GM12864 (cell line): ENCODE measurements around the gene TBKBP1.
"Not testable (repeated sequence)": the region's sequence is repeated elsewhere in the genome, so short reads cannot be mapped to it uniquely, and the experiment has no call there.

ENCODE experiments used
- DNase-seq: peaks from one replicate; pipeline ENCODE4 v3.0.0-alpha.2; 2011; ENCODE audit warnings: low read depth
- H3K4me3 ChIP-seq: 2 replicates; pipeline ENCODE4 v1.5.1; 2011; ENCODE audit warnings: mild to moderate bottlenecking, low read depth, low read length, control low read depth
- CTCF ChIP-seq: IDR thresholded peaks from 2 replicates; pipeline ENCODE4 v1.5.1; 2011; ENCODE audit warnings: low read depth, mild to moderate bottlenecking, moderate library complexity, low read length, control low read depth, inconsistent platforms; ENCODE audit errors: missing control alignments

Gene TBKBP1

DNA sequence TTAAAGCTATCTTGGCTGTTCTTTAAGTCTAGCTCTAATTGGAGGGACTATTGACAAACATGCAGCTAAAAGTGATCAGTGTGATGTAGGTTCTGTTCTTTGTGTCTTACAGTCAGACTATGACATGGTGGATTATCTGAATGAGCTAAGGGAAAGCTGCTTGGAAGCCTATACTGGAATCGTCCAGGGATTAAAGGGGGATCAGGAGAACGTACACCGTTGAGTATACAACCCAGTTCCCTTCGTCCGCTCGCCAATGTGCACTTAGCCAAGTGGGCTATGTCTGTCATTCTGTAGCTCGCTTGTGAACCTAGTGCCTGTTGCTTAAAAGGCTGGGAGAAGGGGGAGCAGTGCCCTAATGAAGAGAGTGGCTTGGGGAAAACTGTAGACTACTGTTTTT lies 15.8 kb upstream of the TBKBP1 start:
- no peak for TF ChIP-seq CTCF
- H3K4me3 ChIP-seq: no peak overlapping the region
- DNase-seq: no peak

- no peak overlapping the region for H3K4me3 ChIP-seq
- no peak for TF ChIP-seq CTCF
- no peak for DNase-seq
Measured at GRCh38 chr17:47682138-47682537, 11.8 kb upstream of the TBKBP1 start.

- H3K4me3 ChIP-seq, DNase-seq: not testable (repeated sequence)
Measured at GRCh38 chr17:47682727-47683126, 11.2 kb upstream of the TBKBP1 start.

- no peak for DNase-seq
Measured at GRCh38 chr17:47684025-47684424, 9.9 kb upstream of the TBKBP1 start.

DNA sequence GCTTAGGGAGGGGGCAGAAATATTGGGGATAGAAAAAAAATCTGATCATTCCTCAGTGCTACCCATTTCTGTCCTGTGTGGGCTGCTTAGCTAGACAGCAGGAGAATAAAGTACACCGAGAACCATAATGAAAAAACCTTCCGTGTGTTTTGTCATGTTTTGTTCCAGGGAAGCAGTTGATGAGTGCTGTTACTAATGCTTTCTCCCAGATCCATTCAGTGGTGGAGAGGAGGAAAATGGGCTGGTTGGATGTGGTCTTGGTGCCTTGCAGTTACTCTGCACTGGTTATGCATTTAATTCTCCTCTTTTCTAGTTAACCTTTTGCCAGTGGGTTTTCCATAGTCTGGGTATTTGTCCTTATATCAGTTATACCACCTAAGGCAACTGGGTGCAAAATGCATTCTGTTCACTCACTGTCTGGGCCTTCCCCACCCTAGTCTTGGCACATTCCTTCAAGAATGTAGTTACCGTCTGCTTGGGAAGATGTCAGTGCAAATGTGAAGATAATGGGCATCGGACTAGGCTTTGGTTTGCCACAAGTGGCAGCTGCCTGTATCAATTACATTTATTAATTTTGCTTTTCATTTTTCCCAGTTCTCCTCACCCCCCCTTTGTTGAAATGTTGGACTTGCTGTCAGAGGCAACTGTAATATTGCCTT lies 9.3 kb upstream of the TBKBP1 start:
- no peak for DNase-seq
- no peak overlapping the region for H3K4me3 ChIP-seq
- no peak for TF ChIP-seq CTCF

More at GRCh38 chr17:47684025-47684424, 9.9 kb upstream of the TBKBP1 start:
- no peak overlapping the region for H3K4me3 ChIP-seq
- no peak for TF ChIP-seq CTCF

- H3K4me3 ChIP-seq: no peak overlapping the region
- DNase-seq: no peak
- no peak for TF ChIP-seq CTCF
Measured at GRCh38 chr17:47685556-47686275, 8.2 kb upstream of the TBKBP1 start.

GRCh38 chr17:47686276-47686635 lies 7.7 kb upstream of the TBKBP1 start:
- no peak for DNase-seq
- TF ChIP-seq CTCF: no peak
- no peak overlapping the region for H3K4me3 ChIP-seq
